Neuronal stem cell (in vitro differentiated cells): ENCODE results near the gene IFNA16.
"Not testable (repeated sequence)": the region's sequence is repeated elsewhere in the genome, so short reads cannot be mapped to it uniquely, and the experiment has no call there.

Experiments used
- DNase-seq: peaks from one replicate; pipeline ENCODE4 v3.0.0-alpha.2; 2013; ENCODE audit warnings: low spot score
- H2AFZ ChIP-seq: one replicate; pipeline ENCODE4 v1.6.1; 2013; ENCODE audit warnings: mild to moderate bottlenecking, low read length, inconsistent platforms
- H2AK5ac ChIP-seq: 2 replicates; pipeline ENCODE4 v1.6.1; 2013; ENCODE audit warnings: low read depth, mild to moderate bottlenecking, inconsistent platforms, low read length, moderate library complexity, mixed read lengths
- H2BK120ac ChIP-seq: 2 replicates; pipeline ENCODE4 v1.6.1; 2013; ENCODE audit warnings: low read depth, mild to moderate bottlenecking, inconsistent platforms, low read length, moderate library complexity, mixed read lengths
- H2BK12ac ChIP-seq: one replicate; pipeline ENCODE4 v1.6.1; 2013; ENCODE audit warnings: low read length, inconsistent platforms
- H2BK15ac ChIP-seq: 2 replicates; pipeline ENCODE4 v1.6.1; 2013; ENCODE audit warnings: mild to moderate bottlenecking, low read length, inconsistent platforms, mixed read lengths
- H2BK5ac ChIP-seq: one replicate; pipeline ENCODE4 v1.6.1; 2013; ENCODE audit warnings: inconsistent platforms, mild to moderate bottlenecking, low read length, moderate library complexity
- H3K14ac ChIP-seq: one replicate; pipeline ENCODE4 v1.6.1; 2013; ENCODE audit warnings: low read length, inconsistent platforms
- H3K18ac ChIP-seq: 2 replicates; pipeline ENCODE4 v1.6.1; 2013; ENCODE audit warnings: low read length, inconsistent platforms
- H3K23ac ChIP-seq: 2 replicates; pipeline ENCODE4 v1.6.1; 2013; ENCODE audit warnings: low read depth, mild to moderate bottlenecking, mixed read lengths, low read length, inconsistent platforms; ENCODE audit not compliant: poor library complexity
- H3K27ac ChIP-seq: replicated peaks from 3 replicates; pipeline ENCODE4 v1.5.1; 2013; ENCODE audit warnings: low read length, inconsistent platforms
- H3K27me3 ChIP-seq, 3 experiments: 2 replicates each; pipeline ENCODE4 v1.6.1; 2013; ENCODE audit warnings: low read length in 3 of 3, mild to moderate bottlenecking in 2 of 3, inconsistent platforms in 1 of 3, low read depth in 1 of 3, mixed read lengths in 1 of 3, moderate library complexity in 1 of 3; ENCODE audit not compliant: control insufficient read depth in 3 of 3, insufficient read depth in 3 of 3
- H3K36me3 ChIP-seq, 2 donors: replicated peaks in 1 of 2; 2 replicates each; pipeline ENCODE4 v1.6.1; 2013; ENCODE audit warnings: low read length in 2 of 2; ENCODE audit not compliant: control insufficient read depth in 2 of 2, insufficient read depth in 2 of 2
- H3K4ac ChIP-seq: 2 replicates; pipeline ENCODE4 v1.6.1; 2013; ENCODE audit warnings: inconsistent platforms, mild to moderate bottlenecking, low read length, moderate library complexity
- H3K4me1 ChIP-seq, 2 donors: 1 replicate in 1 of 2; 2 replicates in 1 of 2; pipeline ENCODE4 v1.6.1; 2013; ENCODE audit warnings: low read length in 2 of 2, low read depth in 1 of 2; ENCODE audit not compliant: control insufficient read depth in 2 of 2, insufficient read depth in 1 of 2
- H3K4me2 ChIP-seq: one replicate; pipeline ENCODE4 v1.6.1; 2013; ENCODE audit warnings: mild to moderate bottlenecking, low read length, inconsistent platforms; ENCODE audit not compliant: insufficient read depth, poor library complexity, severe bottlenecking
- H3K4me3 ChIP-seq, 2 donors: 2 replicates each; pipeline ENCODE4 v1.5.1; 2013; ENCODE audit warnings: low read length in 2 of 2, mild to moderate bottlenecking in 2 of 2, inconsistent platforms in 1 of 2, moderate library complexity in 1 of 2
- H3K79me1 ChIP-seq: one replicate; pipeline ENCODE4 v1.6.1; 2013; ENCODE audit warnings: low read depth, mild to moderate bottlenecking, inconsistent platforms, low read length, moderate library complexity
- H3K9ac ChIP-seq: one replicate; pipeline ENCODE4 v1.6.1; 2013; ENCODE audit warnings: mild to moderate bottlenecking, low read depth, low read length, inconsistent platforms; ENCODE audit not compliant: poor library complexity
- H3K9me3 ChIP-seq, 2 donors: replicated peaks in 1 of 2; 2 replicates each; pipeline versions ENCODE3 to v1.6.1; 2013; ENCODE audit warnings: low read length in 2 of 2, mild to moderate bottlenecking in 2 of 2, inconsistent platforms in 1 of 2, low read depth in 1 of 2, mixed read lengths in 1 of 2, moderate library complexity in 1 of 2; ENCODE audit not compliant: control insufficient read depth in 2 of 2, insufficient read depth in 1 of 2
- H4K8ac ChIP-seq: one replicate; pipeline ENCODE4 v1.6.1; 2013; ENCODE audit warnings: low read depth, mild to moderate bottlenecking, inconsistent platforms, low read length, moderate library complexity
- H4K91ac ChIP-seq: one replicate; pipeline ENCODE4 v1.6.1; 2013; ENCODE audit warnings: low read length, low read depth, mild to moderate bottlenecking, inconsistent platforms; ENCODE audit not compliant: poor library complexity
- WGBS, 2 donors: extraction: QIAGEN DNeasy Blood & Tissue Kit; methylation state at CpG; one replicate each; pipeline ENCODE4 v1.1.7; 2013; ENCODE audit warnings: missing lambda C conversion rate in 2 of 2, mixed read lengths in 1 of 2; ENCODE audit not compliant: insufficient read length in 2 of 2, insufficient replicate concordance in 1 of 2; ENCODE audit errors: extremely low coverage in 2 of 2; 5-methylcytosine and 5-hydroxymethylcytosine counted together

The IFNA16 gene

GRCh38 chr9:21174671-21175070, 42.4 kb downstream of the IFNA16 start:
- no peak overlapping the region for H3K23ac ChIP-seq

GRCh38 chr9:21172156-21172555, 45.0 kb downstream of the IFNA16 start:
- no peak overlapping the region for H2BK5ac ChIP-seq
- H3K4ac ChIP-seq, result no peak overlapping the region
- no peaks in the 10 kb centered on the region for H3K36me3 ChIP-seq
- no peak overlapping the region for H3K9ac ChIP-seq
- no peaks in the 10 kb centered on the region for H3K79me1 ChIP-seq
- no peak overlapping the region for H2AFZ ChIP-seq
- no peak overlapping the region for H4K91ac ChIP-seq
- no peak overlapping the region for H3K4me3 ChIP-seq
- H3K14ac ChIP-seq, result no peak overlapping the region
- peaks cover 0 to 3% (median 0%) of the 10 kb centered on the region in 3 experiments for H3K27me3 ChIP-seq
- no peak overlapping the region for H2BK15ac ChIP-seq
- H3K27ac ChIP-seq, result no peak overlapping the region
- no peak overlapping the region for H4K8ac ChIP-seq
- no peak overlapping the region for H2BK12ac ChIP-seq
- no peaks in the 10 kb centered on the region for H3K4me1 ChIP-seq
- H2AK5ac ChIP-seq, result no peak overlapping the region
- no peak overlapping the region for H3K18ac ChIP-seq
- WGBS, 2 donors, result no CpG with 5 or more reads among the region's 3 CpGs
- no peak overlapping the region for H2BK120ac ChIP-seq
- DNase-seq, result no peak
- H3K9me3 ChIP-seq, result no peaks in the 10 kb centered on the region
- no peak overlapping the region for H3K23ac ChIP-seq
- H3K4me2 ChIP-seq, result no peak overlapping the region

More at GRCh38 chr9:21174671-21175070, 42.4 kb downstream of the IFNA16 start:
- Histone ChIP-seq H4K91ac (no peak overlapping the region), H2AFZ (no peak overlapping the region), H3K27me3 (peaks cover 0 to 3% (median 0%) of the 10 kb centered on the region in 3 experiments), H2BK120ac (no peak overlapping the region), H3K27ac (no peak overlapping the region), H3K4me2 (no peak overlapping the region), H3K79me1 (no peaks in the 10 kb centered on the region), H2BK15ac (no peak overlapping the region), H3K14ac (no peak overlapping the region), H3K4me1 (no peaks in the 10 kb centered on the region), H3K36me3 (no peaks in the 10 kb centered on the region), H2BK12ac (no peak overlapping the region), H3K9me3 (no peaks in the 10 kb centered on the region), H3K4me3 (no peak overlapping the region), H2AK5ac (no peak overlapping the region), H3K18ac (no peak overlapping the region), H3K4ac (no peak overlapping the region), H4K8ac (no peak overlapping the region), H3K9ac (no peak overlapping the region), H2BK5ac (no peak overlapping the region)
- no CpG with 5 or more reads among the region's 2 CpGs for WGBS, 2 donors
- no peak for DNase-seq

- H3K36me3 ChIP-seq, result no peaks in the 10 kb centered on the region
- no CpG with 5 or more reads among the region's 1 CpG for WGBS, 2 donors
- H2BK120ac ChIP-seq, result no peak overlapping the region
- H3K4me2 ChIP-seq, result no peak overlapping the region
- H3K27ac ChIP-seq, result no peak overlapping the region
- no peak overlapping the region for H2BK5ac ChIP-seq
- no peak overlapping the region for H3K18ac ChIP-seq
- no peak overlapping the region for H2BK15ac ChIP-seq
- H3K4ac ChIP-seq, result no peak overlapping the region
- H3K27me3 ChIP-seq, result peaks cover 0 to 3% (median 0%) of the 10 kb centered on the region in 3 experiments
- no peak overlapping the region for H3K23ac ChIP-seq
- no peak for DNase-seq
- no peak overlapping the region for H4K91ac ChIP-seq
- no peak overlapping the region for H4K8ac ChIP-seq
- no peak overlapping the region for H3K4me3 ChIP-seq
- H3K14ac ChIP-seq, result no peak overlapping the region
- H2AFZ ChIP-seq, result no peak overlapping the region
- no peak overlapping the region for H3K9ac ChIP-seq
- H2BK12ac ChIP-seq, result no peak overlapping the region
- H3K9me3 ChIP-seq, result no peaks in the 10 kb centered on the region
- no peak overlapping the region for H2AK5ac ChIP-seq
- no peaks in the 10 kb centered on the region for H3K79me1 ChIP-seq
- H3K4me1 ChIP-seq, result no peaks in the 10 kb centered on the region
Measured at GRCh38 chr9:21171351-21171750, 45.8 kb downstream of the IFNA16 start.

- not testable (repeated sequence) for H3K4me2 ChIP-seq, H3K79me1 ChIP-seq, H4K8ac ChIP-seq, H2BK5ac ChIP-seq, H2AFZ ChIP-seq, H3K23ac ChIP-seq, H4K91ac ChIP-seq, H3K18ac ChIP-seq, H3K4me3 ChIP-seq, H3K9ac ChIP-seq, H2BK120ac ChIP-seq, H3K4ac ChIP-seq, DNase-seq, H3K9me3 ChIP-seq, H3K27me3 ChIP-seq, H3K36me3 ChIP-seq, H3K4me1 ChIP-seq, H2BK15ac ChIP-seq, H3K14ac ChIP-seq, H2BK12ac ChIP-seq, H2AK5ac ChIP-seq, H3K27ac ChIP-seq
- WGBS, 2 donors, result no CpG with 5 or more reads among the region's 2 CpGs
Measured at GRCh38 chr9:21166560-21166959, 50.6 kb downstream of the IFNA16 start, which contains the start of gene IFNA21. Gene IFNA21 (minus strand): TSS chr9:21166660. CDS start chr9:21166612, 48 bp downstream.
